GM19455 (cell line): ENCODE measurements around the gene SNTG2.

Source experiments
- ATAC-seq: cut with Tn5 transposase; IDR thresholded peaks from one replicate; pipeline ENCODE4 v1.9.1; 2021; ENCODE audit not compliant: unreplicated experiment

The SNTG2 gene

GRCh38 chr2:951224-952006 is 766 bp downstream of the SNTG2 start:
- ATAC-seq, result no peak

- ATAC-seq, result no peak
Measured at GRCh38 chr2:953408-953807, 2.8 kb downstream of the SNTG2 start.

- no peak for ATAC-seq
Measured at GRCh38 chr2:953975-954686, 3.5 kb downstream of the SNTG2 start.

GRCh38 chr2:954687-955000 is 4.0 kb downstream of the SNTG2 start:
- ATAC-seq, result no peak

GRCh38 chr2:955829-956731 is 5.4 kb downstream of the SNTG2 start:
- ATAC-seq, result no peak

GRCh38 chr2:959457-959856 is 8.8 kb downstream of the SNTG2 start:
- ATAC-seq, result no peak

- no peak for ATAC-seq
Measured at GRCh38 chr2:960061-960736, 9.6 kb downstream of the SNTG2 start.

- ATAC-seq, result no peak
Measured at GRCh38 chr2:961786-962185, 11.1 kb downstream of the SNTG2 start.

- no peak for ATAC-seq
Measured at GRCh38 chr2:963876-964275, 13.2 kb downstream of the SNTG2 start.

GRCh38 chr2:964562-964961 is 13.9 kb downstream of the SNTG2 start:
- no peak for ATAC-seq

GRCh38 chr2:965640-966147 is 15.0 kb downstream of the SNTG2 start:
- no peak for ATAC-seq

GRCh38 chr2:973129-973528 is 22.5 kb downstream of the SNTG2 start:
- no peak for ATAC-seq

- no peak for ATAC-seq
Measured at GRCh38 chr2:974054-974453, 23.4 kb downstream of the SNTG2 start.

- ATAC-seq, result no peak
Measured at GRCh38 chr2:974502-974901, 23.9 kb downstream of the SNTG2 start.

GRCh38 chr2:975095-975494 is 24.4 kb downstream of the SNTG2 start:
- ATAC-seq, result no peak

- no peak for ATAC-seq
Measured at GRCh38 chr2:979069-979928, 28.6 kb downstream of the SNTG2 start.

- ATAC-seq, result no peak
Measured at GRCh38 chr2:980176-980575, 29.5 kb downstream of the SNTG2 start.

GRCh38 chr2:981258-981657 is 30.6 kb downstream of the SNTG2 start:
- no peak for ATAC-seq

GRCh38 chr2:981759-982158 is 31.1 kb downstream of the SNTG2 start:
- no peak for ATAC-seq

- ATAC-seq, result no peak
Measured at GRCh38 chr2:985317-985898, 34.8 kb downstream of the SNTG2 start.
